OCI-LY3 (cell line): Measurements from ENCODE around the gene LTO1.
A peak's percentile ranks its signal among the peaks of the same experiment; 100 is the strongest.

Source experiments
- H2AFZ ChIP-seq: fragments of 200-600, 300-600 bp; shearing (Covaris generic); 2 replicates; pipeline ENCODE4 v1.6.0; 2014; ENCODE audit warnings: antibody characterized with exemption, low read depth, low read length
- H3K27ac ChIP-seq: fragments of 200-600, 300-600 bp; sonication (generic); 2 replicates; pipeline ENCODE4 v1.5.1; 2014; ENCODE audit warnings: mild to moderate bottlenecking, low read length, moderate library complexity, mixed read lengths
- H3K27me3 ChIP-seq: fragments of 200-600, 300-600 bp; sonication (generic); 2 replicates; pipeline ENCODE4 v1.6.1; 2014; ENCODE audit warnings: low read depth, low read length, mixed read lengths
- H3K36me3 ChIP-seq: fragments of 200-600, 300-600 bp; sonication (generic); replicated peaks from 2 replicates; pipeline ENCODE3; 2014; ENCODE audit warnings: low read depth, low read length, mixed read lengths
- H3K4me1 ChIP-seq: fragments of 300-600, 200-600 bp; sonication (generic); 2 replicates; pipeline ENCODE4 v1.6.1; 2014; ENCODE audit warnings: low read length, mixed read lengths
- H3K4me2 ChIP-seq: fragments of 200-600, 300-600 bp; sonication (generic); 2 replicates; pipeline ENCODE4 v1.6.1; 2014; ENCODE audit warnings: low read length, mixed read lengths
- H3K4me3 ChIP-seq: fragments of 300-600, 200-600 bp; sonication (generic); 2 replicates; pipeline ENCODE4 v1.5.1; 2014; ENCODE audit warnings: antibody characterized with exemption, mild to moderate bottlenecking, low read length, moderate library complexity
- H3K79me2 ChIP-seq: fragments of 300-600, 200-600 bp; shearing (Covaris generic); 2 replicates; pipeline ENCODE4 v1.6.1; 2014; ENCODE audit warnings: mild to moderate bottlenecking, low read length, mixed read lengths
- H3K9ac ChIP-seq: fragments of 300-600, 200-600 bp; shearing (Covaris generic); 2 replicates; pipeline ENCODE4 v1.6.0; 2014; ENCODE audit warnings: mild to moderate bottlenecking, low read length, moderate library complexity
- H3K9me3 ChIP-seq: fragments of 200-600, 300-600 bp; shearing (Covaris generic); 2 replicates; pipeline ENCODE4 v1.6.1; 2014; ENCODE audit warnings: low read length, mixed read lengths; ENCODE audit not compliant: insufficient read depth
- H4K20me1 ChIP-seq: fragments of 200-600, 300-600 bp; sonication (generic); 2 replicates; pipeline ENCODE4 v1.6.1; 2016; ENCODE audit warnings: low read length, mixed read lengths; ENCODE audit not compliant: insufficient read depth
- CTCF ChIP-seq: fragments of 200-600, 300-600 bp; sonication (generic); IDR thresholded peaks from 2 replicates; pipeline ENCODE4 v1.5.1; 2014; ENCODE audit warnings: antibody characterized with exemption, low read length, low read depth
- EZH2phosphoT487 ChIP-seq: fragments of 200-600 bp; shearing (Covaris generic); IDR thresholded peaks from 2 replicates; pipeline ENCODE4 v1.6.1; 2018; ENCODE audit warnings: antibody characterized with exemption, mixed run types, low read depth

The LTO1 gene

DNA sequence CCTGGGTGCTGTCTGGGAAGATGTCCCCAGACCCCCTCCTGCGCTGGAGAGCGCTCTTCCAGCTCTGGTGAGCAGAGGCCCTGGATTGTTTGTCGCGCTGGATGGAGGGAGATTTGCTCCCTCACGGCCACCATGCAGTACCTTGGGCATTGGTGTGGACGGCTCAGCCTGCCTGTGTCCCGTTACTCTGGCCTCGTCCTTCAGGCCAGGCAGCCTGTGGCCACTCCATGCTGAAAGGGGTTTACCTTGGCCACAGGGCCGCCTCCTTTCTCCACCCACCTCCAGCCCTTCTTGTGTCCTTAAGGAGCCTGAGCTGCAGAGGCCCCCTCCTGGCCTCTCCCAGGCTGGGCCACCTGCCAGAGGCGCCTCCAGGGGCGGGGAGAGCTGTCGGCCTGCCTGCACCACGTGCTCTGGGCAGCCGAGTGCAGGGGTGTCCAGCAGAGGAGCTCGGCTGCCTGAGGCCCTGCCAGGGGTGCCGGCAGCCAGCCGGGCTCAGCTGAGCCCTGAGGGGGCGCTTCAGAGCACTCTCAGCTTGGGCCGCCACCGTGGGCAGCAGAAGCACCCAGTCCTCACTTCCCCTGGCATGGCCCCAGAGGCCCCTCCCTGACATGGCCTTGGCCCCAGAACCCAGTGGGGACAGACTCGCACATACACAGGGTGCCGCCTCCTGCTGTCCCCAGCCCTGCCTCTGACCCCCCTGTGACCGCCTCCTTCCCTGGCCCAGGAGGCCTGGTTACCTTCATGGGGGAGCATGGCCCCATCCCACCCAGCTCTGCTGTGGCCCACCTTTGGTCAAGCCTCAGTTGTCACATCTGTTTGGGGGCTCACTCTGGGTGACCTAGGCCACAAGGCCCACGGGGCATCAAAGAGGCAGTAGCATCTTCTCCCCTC is 30.8 kb downstream of the LTO1 start:
- Histone ChIP-seq H3K9ac (no peak overlapping the region), H3K4me3 (no peak overlapping the region), H3K36me3 (peaks cover 50% of the 10 kb centered on the region), H3K4me2 (no peak overlapping the region), H4K20me1 (peaks cover 11% of the 10 kb centered on the region), H2AFZ (no peak overlapping the region), H3K9me3 (no peaks in the 10 kb centered on the region), H3K79me2 (peaks cover 30% of the 10 kb centered on the region), H3K27me3 (peaks cover 6% of the 10 kb centered on the region; the same call in 1 of the 2 replicates), H3K4me1 (peaks cover 7% of the 10 kb centered on the region), H3K27ac (no peak overlapping the region)
- TF ChIP-seq CTCF (no peak), EZH2phosphoT487 (no peak)

- Histone ChIP-seq H3K36me3 (peaks cover 44% of the 10 kb centered on the region), H3K4me1 (peaks cover 7% of the 10 kb centered on the region), H3K9me3 (no peaks in the 10 kb centered on the region), H3K27ac (no peak overlapping the region), H4K20me1 (peaks cover 11% of the 10 kb centered on the region), H3K4me3 (peak overlapping the region; percentile 84; the same call in 1 of the 2 replicates), H3K27me3 (peaks cover 6% of the 10 kb centered on the region; the same call in 1 of the 2 replicates), H3K4me2 (peak overlapping the region; percentile 75; the same call in 1 of the 2 replicates), H2AFZ (no peak overlapping the region), H3K79me2 (peaks cover 27% of the 10 kb centered on the region), H3K9ac (no peak overlapping the region)
- TF ChIP-seq EZH2phosphoT487 = no peak
- TF ChIP-seq CTCF = no peak
Observed at GRCh38 chr11:69643646-69644045, 31.5 kb downstream of the LTO1 start.

GRCh38 chr11:69642913-69643632 is 32.1 kb downstream of the LTO1 start:
- H3K9me3 ChIP-seq = no peaks in the 10 kb centered on the region
- TF ChIP-seq EZH2phosphoT487 (no peak), CTCF (peak; percentile 88)
- peak overlapping the region; percentile 73 for H3K27ac ChIP-seq
- peaks cover 38% of the 10 kb centered on the region for H3K36me3 ChIP-seq
- H3K27me3 ChIP-seq = peaks cover 6% of the 10 kb centered on the region; the same call in 1 of the 2 replicates
- H4K20me1 ChIP-seq = peaks cover 11% of the 10 kb centered on the region
- H3K4me1 ChIP-seq = peaks cover 7% of the 10 kb centered on the region
- peak overlapping the region; percentile 96 for H3K9ac ChIP-seq
- peaks cover 27% of the 10 kb centered on the region for H3K79me2 ChIP-seq
- H3K4me3 ChIP-seq = peak overlapping the region; percentile 84
- H3K4me2 ChIP-seq = peak overlapping the region; percentile 75
- H2AFZ ChIP-seq = 0 out of 2 replicates have a peak overlapping the region, but pooled peaks have one; percentile 15

DNA sequence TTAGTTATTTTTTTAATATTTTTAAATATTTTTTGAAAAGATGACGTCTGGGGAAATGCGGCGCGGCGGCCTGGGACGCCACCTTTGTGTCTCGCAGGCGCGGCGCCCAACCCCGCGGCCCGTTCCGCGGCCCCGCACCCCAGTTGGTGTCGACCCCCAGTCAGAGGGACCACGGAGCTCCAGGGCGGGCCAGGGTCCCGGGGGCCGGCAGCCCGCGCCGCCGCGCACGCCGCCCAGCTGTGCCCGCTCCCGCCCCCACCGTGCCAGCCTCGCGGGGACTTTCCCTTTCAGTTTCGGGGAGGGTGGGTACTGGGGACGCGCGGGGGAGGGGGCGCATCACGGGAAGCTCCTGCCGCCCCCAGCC is 32.6 kb downstream of the LTO1 start:
- no peak overlapping the region for H2AFZ ChIP-seq
- peak overlapping the region; percentile 84 for H3K4me3 ChIP-seq
- peak overlapping the region; percentile 96 for H3K9ac ChIP-seq
- peaks cover 33% of the 10 kb centered on the region for H3K36me3 ChIP-seq
- peaks cover 6% of the 10 kb centered on the region; the same call in 1 of the 2 replicates for H3K27me3 ChIP-seq
- peak overlapping the region; percentile 75 for H3K4me2 ChIP-seq
- H3K27ac ChIP-seq = peak overlapping the region; percentile 73
- TF ChIP-seq EZH2phosphoT487 = no peak
- TF ChIP-seq CTCF = no peak
- peaks cover 7% of the 10 kb centered on the region for H3K4me1 ChIP-seq
- H3K9me3 ChIP-seq = no peaks in the 10 kb centered on the region
- H4K20me1 ChIP-seq = peaks cover 11% of the 10 kb centered on the region
- peaks cover 27% of the 10 kb centered on the region for H3K79me2 ChIP-seq
